Peyer's patch (tissue), 4 donors: ENCODE measurements around the gene CPEB4. TPM values are rescaled to one million over a fixed set of nuclear protein-coding genes. Genes with fewer than 3 reads are reported as not detected.

Experiments used
- DNase-seq, 3 donors: peaks; one replicate each; pipeline ENCODE4 v3.0.0-alpha.2; 2017 to 2019
- H3K27ac ChIP-seq, 4 donors: fragments of 200-600 bp; sonication (generic); one replicate each; pipeline ENCODE4 v1.5.1; 2016 to 2019
- H3K27me3 ChIP-seq, 2 donors: fragments of 200-600 bp; sonication (generic); one replicate each; pipeline ENCODE4 v1.5.1; 2019
- H3K36me3 ChIP-seq, 3 donors: fragments of 200-600 bp; sonication (generic); one replicate each; pipeline ENCODE4 v1.5.1; 2016 to 2019
- H3K4me1 ChIP-seq, 4 donors: fragments of 200-600 bp; sonication (generic); one replicate each; pipeline ENCODE4 v1.5.1; 2016 to 2019
- H3K4me3 ChIP-seq, 4 donors: fragments of 200-600 bp; sonication (generic); 1 replicate in 3 of 4; 2 replicates in 1 of 4; pipeline ENCODE4 v1.5.1; 2016 to 2019; ENCODE audit warnings: mild to moderate bottlenecking in 1 of 4
- H3K9me3 ChIP-seq, 4 donors: fragments of 200-600 bp; sonication (generic); one replicate each; pipeline ENCODE4 v1.5.1; 2016 to 2019; ENCODE audit warnings: mild to moderate bottlenecking in 1 of 4
- CTCF ChIP-seq, 6 experiments: fragments of 450-650 bp in 4 of 6; fragments of 200-600 bp in 2 of 6; sonication (generic) in 1 of 6; IDR thresholded peaks; one replicate each; pipeline ENCODE4 v1.5.1; 2017 to 2019; ENCODE audit warnings: antibody characterized with exemption in 6 of 6, mild to moderate bottlenecking in 3 of 6, moderate library complexity in 1 of 6
- POLR2A ChIP-seq, 2 donors: fragments of 450-650 bp; IDR thresholded peaks; one replicate each; pipeline ENCODE4 v1.5.1; 2017; ENCODE audit warnings: antibody characterized with exemption in 2 of 2, mild to moderate bottlenecking in 2 of 2, moderate library complexity in 2 of 2
- total RNA-seq, 4 donors: library from RNA; depleted of rRNA; stranded (reverse); fragments of >200 nt; gene quantifications; one replicate each; pipeline ENCODE4 v1.1.0, GENCODE V29; 2016

CPEB4 gene
- total RNA-seq, 4 donors from 2014 or later = 29.7 to 67.0 (median 57.6) TPM

DNA sequence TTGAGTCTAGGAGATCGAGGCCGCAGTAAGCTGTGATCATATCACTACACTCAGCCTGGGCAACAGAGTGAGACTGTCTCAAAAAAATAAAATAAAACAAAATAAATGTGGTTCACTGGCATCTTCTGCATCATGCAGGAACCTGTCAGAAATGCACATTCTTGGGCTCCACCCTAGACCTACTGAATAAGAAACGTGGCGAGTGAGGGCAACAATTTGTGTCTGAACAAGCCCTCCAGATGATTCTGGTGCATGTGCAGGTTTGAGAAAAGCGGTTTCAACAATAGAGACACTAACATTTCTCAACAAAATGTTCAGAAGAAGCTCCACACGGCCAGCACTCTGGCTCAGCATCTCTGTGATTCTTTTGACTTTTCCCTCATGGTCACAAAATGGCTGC is 42.8 kb upstream of the CPEB4 start:
- Histone ChIP-seq H3K36me3 (no peaks in the 10 kb centered on the region), H3K9me3 (peaks cover 0 to 4% (median 0%) of the 10 kb centered on the region in 4 donors), H3K4me1 (peaks cover 0 to 3% (median 0%) of the 10 kb centered on the region in 4 donors), H3K4me3 (no peak overlapping the region), H3K27ac (no peak overlapping the region), H3K27me3 (no peaks in the 10 kb centered on the region)
- no peak for DNase-seq
- TF ChIP-seq POLR2A (IDR thresholded peaks at IDR 0.05) = no peak

- H3K4me1 ChIP-seq = peaks cover 0 to 3% (median 0%) of the 10 kb centered on the region in 4 donors
- peaks cover 0 to 4% (median 0%) of the 10 kb centered on the region in 4 donors for H3K9me3 ChIP-seq
- TF ChIP-seq POLR2A (IDR thresholded peaks at IDR 0.05) (no peak), CTCF (IDR thresholded peaks at IDR 0.05) (no peak)
- no peak overlapping the region for H3K27ac ChIP-seq
- H3K27me3 ChIP-seq = no peaks in the 10 kb centered on the region
- H3K36me3 ChIP-seq = no peaks in the 10 kb centered on the region
- DNase-seq = no peak
- no peak overlapping the region for H3K4me3 ChIP-seq
Measured at GRCh38 chr5:173846929-173847501, 41.1 kb upstream of the CPEB4 start.

- Histone ChIP-seq H3K4me1 (peaks cover 0 to 3% (median 0%) of the 10 kb centered on the region in 4 donors), H3K27me3 (no peaks in the 10 kb centered on the region), H3K9me3 (peaks cover 0 to 4% (median 0%) of the 10 kb centered on the region in 4 donors), H3K4me3 (no peak overlapping the region), H3K27ac (no peak overlapping the region), H3K36me3 (no peaks in the 10 kb centered on the region)
- DNase-seq = no peak
- TF ChIP-seq CTCF (IDR thresholded peaks at IDR 0.05) = no peak
- no peak for TF ChIP-seq POLR2A (IDR thresholded peaks at IDR 0.05)
Measured at GRCh38 chr5:173848986-173849596, 39.1 kb upstream of the CPEB4 start.

DNA sequence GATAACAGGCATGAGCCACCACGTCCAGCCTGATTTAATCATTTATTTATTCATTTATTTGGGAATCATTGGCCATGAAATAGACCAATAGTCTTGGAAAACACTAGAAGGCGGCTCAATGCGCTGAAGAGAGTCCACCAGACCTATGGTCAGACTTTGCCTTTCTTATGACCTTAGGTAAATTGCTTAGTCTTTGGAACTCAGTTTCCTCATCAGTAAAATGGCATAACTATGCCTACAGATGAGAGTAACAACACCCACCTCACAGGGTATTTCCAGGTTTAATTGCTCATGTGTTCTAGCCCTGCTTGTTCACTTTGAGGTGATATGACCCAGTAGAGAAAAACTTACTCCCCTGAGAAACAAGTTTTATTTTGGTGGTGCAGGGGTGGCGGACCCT is 38.2 kb upstream of the CPEB4 start:
- Histone ChIP-seq H3K27me3 (no peaks in the 10 kb centered on the region), H3K4me3 (no peak overlapping the region), H3K9me3 (peaks cover 0 to 4% (median 0%) of the 10 kb centered on the region in 4 donors), H3K36me3 (no peaks in the 10 kb centered on the region), H3K27ac (no peak overlapping the region), H3K4me1 (peaks cover 0 to 3% (median 0%) of the 10 kb centered on the region in 4 donors)
- DNase-seq = no peak
- TF ChIP-seq POLR2A (IDR thresholded peaks at IDR 0.05) (no peak), CTCF (IDR thresholded peaks at IDR 0.05) (no peak)

- no peak overlapping the region for H3K4me3 ChIP-seq
- H3K4me1 ChIP-seq = peaks cover 0 to 3% (median 0%) of the 10 kb centered on the region in 4 donors
- H3K27ac ChIP-seq = no peak overlapping the region
- peaks cover 0 to 4% (median 0%) of the 10 kb centered on the region in 4 donors for H3K9me3 ChIP-seq
- no peaks in the 10 kb centered on the region for H3K36me3 ChIP-seq
- DNase-seq = no peak
- H3K27me3 ChIP-seq = no peaks in the 10 kb centered on the region
- TF ChIP-seq POLR2A (IDR thresholded peaks at IDR 0.05) = no peak
- TF ChIP-seq CTCF (IDR thresholded peaks at IDR 0.05) = no peak
Measured at GRCh38 chr5:173850659-173851058, 37.5 kb upstream of the CPEB4 start.

GRCh38 chr5:173851595-173852243 is 36.4 kb upstream of the CPEB4 start:
- TF ChIP-seq CTCF (IDR thresholded peaks at IDR 0.05) (no peak), POLR2A (IDR thresholded peaks at IDR 0.05) (no peak)
- Histone ChIP-seq H3K4me3 (no peak overlapping the region), H3K36me3 (no peaks in the 10 kb centered on the region), H3K27me3 (no peaks in the 10 kb centered on the region), H3K27ac (no peak overlapping the region), H3K9me3 (peaks cover 0 to 4% (median 0%) of the 10 kb centered on the region in 4 donors), H3K4me1 (peaks cover 0 to 1% (median 0%) of the 10 kb centered on the region in 4 donors)
- DNase-seq = no peak
